Skeletal muscle cell (primary cell): ENCODE results near the gene RPRM.
A peak's percentile ranks its signal among the peaks of the same experiment; 100 is the strongest.
"Not testable (repeated sequence)": the region's sequence is repeated elsewhere in the genome, so short reads cannot be mapped to it uniquely, and the experiment has no call there.

ENCODE experiments used
- DNase-seq: peaks from one replicate; pipeline ENCODE4 v3.0.0-alpha.2; 2010; ENCODE audit warnings: low read depth
- H3K4me3 ChIP-seq: 2 replicates; pipeline ENCODE4 v1.5.1; 2011; ENCODE audit warnings: low read depth, mild to moderate bottlenecking, control low read depth, low read length, moderate library complexity

RPRM gene

DNA sequence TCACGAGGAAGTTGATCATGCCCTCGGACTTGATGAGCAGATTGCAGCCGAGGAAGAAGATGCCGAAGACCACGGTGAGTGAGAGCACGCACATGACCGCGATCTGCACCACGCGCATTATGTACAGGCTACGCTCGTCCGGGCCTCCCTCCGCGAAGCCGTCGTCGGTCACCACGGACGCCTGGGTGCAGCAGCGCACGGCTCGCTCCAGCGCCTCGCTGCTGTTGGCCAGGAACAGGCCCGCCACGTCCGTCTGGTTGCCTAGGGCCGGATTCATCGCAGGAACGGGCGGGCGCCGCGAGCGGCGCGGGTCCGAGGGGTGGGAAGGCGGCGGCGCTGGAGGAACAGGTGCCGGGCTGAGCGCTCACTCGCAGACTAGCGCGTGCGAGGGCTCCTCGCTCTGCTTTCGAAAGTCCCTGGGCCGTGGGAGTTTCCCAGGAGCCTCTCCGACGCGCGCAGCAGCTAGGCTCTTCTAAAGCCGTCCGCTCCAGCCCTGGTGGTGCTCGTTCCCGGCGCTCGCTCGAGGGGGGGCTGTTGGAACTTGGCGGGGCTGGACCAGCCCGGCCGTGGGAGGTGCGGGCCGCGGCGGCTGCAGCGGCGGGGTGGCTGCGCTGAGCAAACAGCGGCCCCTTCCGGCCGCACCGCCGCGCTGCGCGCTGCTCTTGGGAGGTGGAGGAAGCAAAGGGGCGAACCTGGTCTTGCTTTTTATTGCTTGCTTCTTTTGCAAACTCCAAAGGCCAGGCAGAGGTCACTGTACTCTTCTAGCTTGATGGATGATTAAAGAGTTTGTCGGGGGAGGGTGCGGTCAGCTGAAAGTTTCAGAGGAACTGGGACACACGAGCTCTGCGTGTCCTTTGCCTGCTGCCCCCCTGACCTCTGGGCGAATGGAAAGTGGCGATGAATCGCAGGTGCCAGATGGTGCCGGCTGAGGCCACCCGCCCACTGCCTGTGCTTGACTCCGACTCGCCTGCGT lies at the start of gene RPRM:
Gene RPRM (minus strand): TSS at position 474 of the 973 bp plus-strand sequence. CDS start 197 bp downstream, at position 277.
- peak within 1 kb of the TSS; percentile 50 for H3K4me3 ChIP-seq
- DNase-seq: no peak

DNA sequence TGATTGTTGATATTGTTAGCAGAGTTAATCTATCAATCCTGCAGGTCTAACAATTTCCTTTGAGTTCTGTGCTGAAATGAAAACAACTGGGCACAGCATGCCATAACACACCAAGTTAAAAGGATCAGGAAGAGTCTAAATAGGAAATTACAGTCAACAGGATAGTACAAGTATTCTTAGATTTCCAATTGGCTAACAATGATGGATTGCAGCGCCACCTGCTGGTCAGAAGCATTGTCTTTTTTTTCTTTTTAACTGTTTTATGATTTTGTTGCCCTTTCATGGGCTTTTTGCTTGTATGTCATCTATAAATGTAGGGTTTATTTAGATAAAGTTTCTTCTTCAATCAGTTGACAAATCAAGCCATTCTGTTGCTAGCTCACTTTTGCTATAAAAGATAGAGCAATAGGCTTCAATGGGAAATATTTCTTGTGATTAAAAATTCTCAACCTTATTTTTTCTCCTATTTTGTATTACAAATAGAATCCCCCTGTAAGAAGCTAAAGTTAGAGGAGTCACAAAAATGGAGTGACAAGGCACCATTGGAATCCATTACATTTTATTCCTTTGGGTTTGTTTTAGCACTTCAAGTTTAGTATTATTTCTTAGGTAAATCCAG lies 40.8 kb upstream of the RPRM start:
- DNase-seq: no peak
- no peak overlapping the region for H3K4me3 ChIP-seq

DNA sequence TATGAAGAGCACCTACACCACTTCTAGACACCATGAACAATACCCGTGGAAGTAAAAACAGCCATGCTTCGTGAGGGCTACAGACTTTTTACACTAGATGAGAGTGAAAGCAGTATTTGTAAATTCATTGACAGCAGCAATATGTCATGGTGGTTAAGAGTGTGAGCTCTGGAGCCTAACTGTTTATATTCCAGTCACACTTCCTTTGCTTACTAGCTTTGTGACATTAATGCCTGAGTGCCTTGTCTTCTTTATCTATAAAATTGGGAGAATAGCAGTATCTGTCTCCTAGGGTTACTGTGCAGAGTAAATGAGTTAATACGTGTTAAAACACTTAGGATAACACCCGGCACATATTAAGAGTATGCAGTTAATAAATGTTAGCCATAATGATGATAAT lies 33.8 kb upstream of the RPRM start:
- H3K4me3 ChIP-seq: no peak overlapping the region
- DNase-seq: no peak

DNA sequence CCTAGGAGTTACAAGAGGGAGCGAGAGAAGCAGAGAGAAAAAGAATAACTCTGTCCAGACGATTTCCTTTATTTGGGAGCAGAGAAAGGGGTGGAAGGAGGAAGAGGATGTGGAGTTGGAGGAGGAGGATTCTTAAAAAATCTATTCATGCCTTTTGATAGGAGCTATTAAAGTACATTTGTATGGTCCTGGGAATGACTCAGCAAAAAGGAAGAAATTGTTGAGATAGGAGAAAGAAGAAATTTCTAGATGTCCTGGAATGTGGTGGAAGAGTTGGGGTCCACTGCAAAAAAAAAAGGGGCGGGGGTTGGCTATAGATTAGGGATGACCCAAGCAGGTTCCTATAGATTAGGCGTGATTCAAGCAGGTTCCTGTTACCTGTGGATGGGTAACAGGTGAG lies 32.4 kb upstream of the RPRM start:
- H3K4me3 ChIP-seq: no peak overlapping the region
- no peak for DNase-seq

DNA sequence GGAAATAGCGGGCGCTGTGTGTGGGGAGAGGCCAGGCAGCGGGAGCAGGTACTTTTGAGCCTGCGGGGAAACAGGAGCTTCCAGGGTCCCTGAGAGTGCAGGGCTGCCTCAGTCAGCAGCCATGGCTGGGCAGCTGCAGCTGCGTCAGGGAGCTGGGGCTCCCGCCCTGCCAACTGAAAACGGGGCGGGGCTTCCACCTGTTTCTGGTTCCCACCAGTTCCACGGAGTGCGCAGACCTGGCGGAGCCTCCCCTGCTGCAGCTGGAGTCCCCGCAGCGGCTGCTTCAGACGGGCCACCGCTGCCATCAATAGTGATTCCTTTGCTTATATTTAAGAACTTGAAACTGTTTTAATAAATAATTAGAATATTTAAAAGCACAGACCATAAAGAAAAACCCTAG lies 30.6 kb upstream of the RPRM start:
- DNase-seq: no peak

DNA sequence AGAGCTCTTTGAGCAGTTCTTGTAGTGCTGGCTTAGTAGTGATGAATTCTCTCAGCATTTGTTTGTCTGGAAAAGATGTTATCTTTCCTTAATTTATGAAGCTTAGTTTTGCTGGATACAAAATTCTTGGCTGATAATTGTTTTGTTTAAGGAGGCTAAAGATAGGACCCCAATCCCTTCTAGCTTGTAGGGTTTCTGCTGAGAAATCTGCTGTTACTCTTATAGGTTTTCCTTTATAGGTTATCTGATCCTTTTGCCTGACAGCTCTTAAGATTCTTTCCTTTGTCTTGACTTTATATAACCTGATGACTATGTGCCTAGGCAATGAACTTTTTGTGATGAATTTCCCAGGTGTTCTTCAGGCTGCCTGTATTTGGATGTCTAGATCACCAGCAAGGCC lies 27.9 kb upstream of the RPRM start:
- not testable (repeated sequence) for DNase-seq, H3K4me3 ChIP-seq

More for the DNA sequence above, 30.6 kb upstream of the RPRM start:
- H3K4me3 ChIP-seq: no peak overlapping the region

DNA sequence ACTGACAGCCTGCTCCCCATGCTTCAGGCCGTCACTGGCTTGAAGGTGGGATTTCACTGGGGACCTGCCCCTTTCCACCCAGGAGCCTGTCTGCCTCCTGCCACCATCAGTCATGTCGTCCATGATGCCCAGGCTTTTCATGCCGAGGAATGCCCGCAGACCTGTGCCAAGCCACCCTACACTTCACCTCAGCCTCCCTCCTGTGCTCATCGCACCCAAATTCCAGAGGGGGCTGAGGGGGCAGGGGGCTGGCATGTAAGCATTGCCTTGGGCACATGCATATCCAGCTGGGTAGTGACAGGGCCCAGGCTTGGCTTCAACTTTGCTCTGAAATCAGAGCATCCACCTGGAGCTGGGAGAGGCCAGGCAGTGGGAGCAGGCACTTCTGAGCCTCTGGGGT lies 20.9 kb upstream of the RPRM start:
- no peak overlapping the region for H3K4me3 ChIP-seq
- DNase-seq: no peak

DNA sequence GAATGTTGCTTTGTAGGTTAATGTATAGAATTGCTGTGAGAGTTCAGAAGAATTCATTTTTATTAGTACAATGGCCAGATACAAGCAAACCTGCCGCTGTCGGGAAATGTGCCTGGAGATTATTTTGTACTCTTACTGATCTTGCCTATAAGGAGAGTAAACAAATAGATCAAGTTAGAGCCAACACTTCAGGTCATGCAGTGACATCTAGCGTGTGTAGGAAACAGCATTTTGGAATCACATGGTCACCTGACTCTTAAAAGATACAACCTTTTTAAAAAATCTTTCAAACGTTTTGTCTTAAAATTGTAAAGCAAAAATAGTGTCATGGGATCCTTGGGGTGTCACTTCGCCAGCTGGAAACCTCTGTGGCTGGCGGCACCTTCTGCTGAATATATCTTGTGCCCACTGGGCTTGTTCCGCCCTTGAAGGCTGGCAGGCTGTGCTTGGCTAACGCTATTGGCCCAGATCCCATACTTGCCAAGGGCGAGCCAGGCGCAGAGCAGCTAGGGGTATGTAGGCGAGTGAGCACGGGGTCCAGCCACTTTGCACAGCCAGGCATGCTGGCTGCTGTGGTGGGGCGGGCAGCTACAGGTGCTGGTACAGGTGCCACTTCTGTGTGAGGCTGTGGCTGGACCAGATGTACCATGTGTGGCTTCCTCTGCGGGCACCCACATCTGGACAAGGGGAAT lies 19.5 kb upstream of the RPRM start:
- DNase-seq: no peak
- no peak overlapping the region for H3K4me3 ChIP-seq

DNA sequence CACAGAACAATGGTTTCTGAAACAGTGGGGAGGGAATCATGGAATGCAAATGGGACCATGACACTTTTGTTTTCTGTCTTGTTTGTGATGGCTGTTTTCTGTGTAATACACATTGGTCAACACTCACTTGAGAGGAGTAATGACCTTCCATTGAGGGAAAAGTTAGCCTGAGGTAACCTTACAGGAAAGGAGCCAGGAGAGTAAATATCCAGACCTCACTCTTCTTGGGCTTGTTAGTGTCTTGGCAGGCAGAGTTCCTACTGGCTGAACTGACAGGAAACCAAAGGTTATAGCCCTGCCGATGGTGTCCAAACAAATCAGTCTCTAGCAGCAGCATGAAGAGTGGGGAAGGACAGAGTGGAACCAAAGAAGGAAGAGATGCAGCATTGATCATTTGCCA lies 17.2 kb upstream of the RPRM start:
- H3K4me3 ChIP-seq: no peak overlapping the region
- DNase-seq: no peak

DNA sequence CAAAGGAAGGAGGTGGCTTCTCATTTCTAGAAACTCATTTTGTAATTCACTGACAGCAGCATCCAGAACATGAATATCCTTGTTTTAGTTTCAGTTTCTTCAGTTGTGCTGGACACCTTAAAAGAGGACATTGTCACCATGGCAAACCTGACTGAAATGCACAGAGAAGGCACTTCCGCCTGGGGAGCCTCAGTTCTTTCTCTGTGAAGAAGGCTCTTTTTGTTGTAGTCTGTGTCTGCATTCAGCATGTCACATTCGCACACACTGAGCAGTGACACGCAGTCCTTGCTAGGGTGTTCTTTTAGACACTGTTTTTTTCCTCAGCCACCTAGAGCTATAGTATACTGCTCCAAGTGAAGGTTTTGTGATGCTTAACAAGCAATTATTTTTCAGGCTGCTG lies 9.5 kb upstream of the RPRM start:
- H3K4me3 ChIP-seq: no peak overlapping the region
- no peak for DNase-seq

DNA sequence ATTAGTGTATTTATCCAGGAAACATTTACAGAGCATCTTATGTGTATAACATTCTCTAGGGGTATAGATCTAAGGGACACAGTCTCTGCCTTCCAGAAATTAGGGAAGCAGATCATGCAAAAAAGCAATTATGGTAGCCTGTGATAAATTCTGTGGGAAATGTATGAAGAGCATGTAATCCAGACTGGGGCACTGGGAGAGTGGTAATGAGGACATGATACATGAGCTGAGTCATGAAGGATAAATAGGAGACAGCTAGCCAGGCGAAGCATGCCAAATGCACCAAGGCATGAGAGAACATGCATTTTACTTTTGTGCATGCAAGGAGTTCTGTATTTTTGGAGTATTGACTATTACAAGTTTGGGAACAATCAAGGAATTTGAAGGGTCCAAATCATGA lies 8.9 kb upstream of the RPRM start:
- DNase-seq: no peak
- H3K4me3 ChIP-seq: no peak overlapping the region

DNA sequence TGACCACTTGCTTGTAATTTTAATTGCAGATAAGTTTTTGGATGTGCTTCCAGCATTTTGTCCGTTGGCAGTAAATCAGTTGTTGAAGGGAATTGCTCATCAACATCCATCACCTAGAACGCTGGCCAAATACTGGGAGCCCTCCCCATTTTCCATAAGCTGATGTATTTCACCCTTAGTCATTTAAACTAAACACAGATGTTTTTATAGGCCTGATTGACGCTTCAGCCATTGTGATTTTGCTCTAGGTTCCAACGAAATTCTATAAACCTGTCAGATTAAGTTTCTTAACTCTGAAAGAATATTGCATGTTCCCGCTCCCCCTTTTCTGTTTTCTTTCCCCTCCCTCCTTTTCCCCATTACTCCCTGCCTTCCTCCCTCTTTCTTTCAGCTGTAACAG lies 1.0 kb upstream of the RPRM start:
- no peak for DNase-seq
- no peak overlapping the region for H3K4me3 ChIP-seq

DNA sequence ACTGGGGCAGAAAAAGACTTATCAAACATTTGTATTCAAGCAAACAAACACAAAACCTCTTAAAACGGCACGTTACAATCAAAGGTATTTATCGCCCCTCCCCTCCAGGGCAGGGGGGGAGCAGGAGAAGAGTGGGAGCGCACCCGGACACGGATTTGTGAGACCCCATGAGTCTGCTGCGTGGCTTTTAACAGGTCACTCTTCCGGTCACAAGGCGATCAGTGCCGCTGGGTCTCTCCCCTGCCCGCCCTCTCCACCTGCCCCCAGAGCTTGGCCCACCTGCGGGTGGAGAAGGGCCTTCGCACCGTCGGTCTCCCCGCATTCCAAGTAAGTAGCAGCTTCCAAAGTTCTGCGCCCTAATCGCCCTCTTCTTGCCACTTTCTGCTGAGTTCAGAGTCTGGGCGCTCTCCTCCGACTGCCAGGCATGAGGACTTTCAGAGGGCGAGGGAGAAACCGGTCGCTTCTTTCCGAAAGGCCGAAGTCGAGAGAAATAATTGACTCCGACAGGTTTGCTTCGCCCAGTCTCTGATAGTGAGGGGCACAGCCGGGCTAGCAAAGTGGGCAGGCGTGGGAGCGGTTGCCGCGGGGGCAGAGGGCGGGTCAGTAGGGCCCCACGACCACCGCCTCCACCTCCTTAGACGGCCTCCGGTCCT lies 800 bp downstream of the RPRM start:
- no peak for DNase-seq
- peak overlapping the region; percentile 50 for H3K4me3 ChIP-seq

DNA sequence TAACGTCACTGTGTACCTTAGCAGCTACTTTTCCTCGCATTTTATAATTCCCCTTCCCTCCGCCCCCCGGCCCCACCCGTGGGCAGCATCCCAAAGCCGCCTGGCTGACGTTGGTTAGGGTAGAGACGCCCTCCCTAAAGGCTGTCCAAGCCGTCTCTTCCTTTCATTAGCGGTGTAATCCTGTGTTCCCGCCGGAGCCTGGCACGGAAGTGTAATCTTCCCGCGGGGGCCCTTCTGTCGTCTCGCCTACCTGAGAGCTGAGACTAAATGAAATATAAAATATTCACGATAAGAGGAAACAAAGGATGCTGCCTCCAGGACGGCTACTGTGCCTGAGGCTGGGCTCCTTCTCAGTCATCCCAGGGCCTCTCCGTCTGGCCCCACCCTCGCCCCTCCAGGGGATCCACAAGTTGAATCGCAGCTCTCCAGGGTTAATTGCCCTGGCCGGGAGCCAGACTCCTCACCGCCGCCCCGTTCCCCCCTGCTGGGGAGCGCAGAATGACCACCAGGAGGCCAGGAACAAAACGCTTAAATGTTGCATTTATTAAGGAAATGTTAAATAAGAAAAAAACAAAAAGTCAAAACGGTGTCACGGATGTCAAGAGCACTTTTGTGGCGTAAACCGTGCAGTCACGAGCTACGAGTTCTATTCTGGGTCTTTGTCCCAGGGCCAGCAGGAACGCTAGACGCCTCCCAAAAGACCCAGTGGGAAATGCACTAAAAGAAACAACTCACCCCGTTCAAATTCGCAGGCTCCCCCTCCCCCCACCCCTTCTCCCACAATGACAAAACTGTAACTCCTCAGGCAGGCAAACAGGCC lies 1.5 kb downstream of the RPRM start:
- DNase-seq: no peak
- H3K4me3 ChIP-seq: no peak overlapping the region

DNA sequence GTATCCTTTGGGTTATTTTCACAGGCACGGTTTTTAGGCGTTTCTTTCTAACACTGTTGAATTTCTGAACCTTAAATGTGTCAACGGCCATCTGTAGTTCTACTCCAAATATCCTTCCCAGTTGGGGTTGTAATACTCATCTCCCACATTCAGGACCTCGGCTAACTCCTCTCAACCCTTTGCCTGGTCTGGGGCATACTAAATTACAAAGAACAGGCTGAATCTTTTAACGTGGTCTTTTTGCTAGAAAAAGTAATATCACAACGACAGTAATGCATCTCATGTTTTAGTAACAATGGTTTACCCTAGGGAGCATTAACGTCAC lies 2.1 kb downstream of the RPRM start:
- DNase-seq: no peak
- H3K4me3 ChIP-seq: no peak overlapping the region

DNA sequence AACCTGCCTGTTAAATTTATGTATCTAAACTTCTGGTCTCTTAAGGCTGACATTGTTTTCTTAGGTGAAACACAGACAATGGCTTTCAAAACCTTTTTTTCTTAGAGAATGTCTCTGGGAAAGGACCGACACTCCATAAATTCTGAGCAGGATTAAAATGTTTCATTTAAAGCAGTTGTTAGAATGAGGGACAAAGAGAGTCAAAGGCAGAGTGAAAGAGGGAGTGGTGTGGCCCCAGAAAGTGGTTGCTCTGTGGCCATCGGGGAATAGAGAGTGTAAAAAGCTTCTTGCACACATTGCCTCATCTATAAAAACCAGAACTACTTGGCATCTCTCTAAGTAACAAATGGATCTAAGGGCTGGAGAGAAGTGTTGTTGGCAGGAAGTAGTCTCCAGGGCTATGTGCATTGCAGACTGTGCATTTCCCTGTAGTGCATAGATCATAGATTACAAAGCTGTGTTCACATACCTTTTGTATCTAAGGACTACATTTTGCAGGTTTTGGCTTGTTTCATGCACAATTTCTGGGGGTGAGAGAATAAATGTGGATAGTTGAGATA lies 3.6 kb downstream of the RPRM start:
- DNase-seq: no peak
- H3K4me3 ChIP-seq: no peak overlapping the region

DNA sequence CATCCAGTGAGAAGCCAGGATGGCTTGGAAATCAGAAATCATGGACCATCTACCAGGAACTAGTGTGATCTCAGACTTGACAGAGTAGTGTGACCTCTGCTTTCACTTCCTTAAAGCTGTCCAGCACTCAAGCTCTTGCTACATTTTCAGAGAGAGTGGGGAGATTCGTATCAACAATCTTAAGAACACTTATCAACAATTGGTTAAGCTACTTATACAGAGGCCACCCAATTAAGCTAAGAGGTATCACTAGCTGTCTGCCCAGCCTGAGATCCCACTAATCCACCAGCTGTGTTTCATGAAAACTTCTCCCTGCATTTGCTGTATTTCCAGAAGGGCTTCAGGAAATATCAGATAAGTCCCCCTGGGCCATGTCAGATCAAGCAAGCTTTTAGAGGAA lies 4.2 kb downstream of the RPRM start:
- no peak overlapping the region for H3K4me3 ChIP-seq
- DNase-seq: no peak

DNA sequence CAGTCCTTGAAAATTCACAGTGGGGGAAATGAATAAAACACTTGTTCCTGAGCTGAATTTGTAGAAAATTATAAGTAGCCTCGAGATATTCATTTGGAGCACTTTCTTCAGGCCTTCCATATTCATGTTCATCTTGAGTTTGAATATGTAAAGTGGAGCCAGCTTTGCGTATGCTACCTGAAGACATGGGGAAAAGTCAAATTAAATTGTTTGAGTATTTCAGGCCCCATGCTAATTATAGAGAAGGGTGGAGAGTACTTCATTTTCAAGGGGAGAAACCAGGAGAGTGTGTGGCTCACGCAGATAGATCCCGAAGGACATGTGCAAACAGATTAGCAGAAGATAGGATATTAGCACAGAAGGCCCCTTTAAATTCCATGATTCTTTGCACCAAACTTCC lies 7.7 kb downstream of the RPRM start:
- H3K4me3 ChIP-seq: no peak overlapping the region
- no peak for DNase-seq

DNA sequence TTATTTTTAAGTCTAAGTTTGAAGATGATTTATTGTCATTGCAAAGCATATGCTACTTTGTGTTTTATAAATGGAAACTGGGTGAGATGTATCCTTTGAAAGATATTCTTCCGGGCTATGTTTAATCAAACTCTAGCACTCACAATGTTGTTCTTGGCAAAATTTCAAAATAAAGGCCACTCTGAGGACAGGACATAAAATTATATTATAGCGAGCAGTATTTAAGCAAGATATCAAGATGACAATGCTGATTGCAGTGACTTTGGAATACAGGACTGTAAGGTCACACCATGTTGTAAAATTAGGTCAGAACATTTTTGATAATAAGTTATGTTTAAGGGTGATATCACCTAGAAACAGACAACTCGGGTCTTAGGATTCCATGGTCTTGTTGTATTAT lies 14.2 kb downstream of the RPRM start:
- no peak for DNase-seq
- no peak overlapping the region for H3K4me3 ChIP-seq
